GM19035 (cell line): Measurements from ENCODE around the gene ATXN7L3B.
"Not testable (repeated sequence)": the region's sequence is repeated elsewhere in the genome, so short reads cannot be mapped to it uniquely, and the experiment has no call there.

Experiments used
- ATAC-seq: cut with Tn5 transposase; IDR thresholded peaks from one replicate; pipeline ENCODE4 v1.9.1; 2021; ENCODE audit not compliant: unreplicated experiment

The ATXN7L3B gene, protein sequence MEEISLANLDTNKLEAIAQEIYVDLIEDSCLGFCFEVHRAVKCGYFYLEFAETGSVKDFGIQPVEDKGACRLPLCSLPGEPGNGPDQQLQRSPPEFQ

DNA sequence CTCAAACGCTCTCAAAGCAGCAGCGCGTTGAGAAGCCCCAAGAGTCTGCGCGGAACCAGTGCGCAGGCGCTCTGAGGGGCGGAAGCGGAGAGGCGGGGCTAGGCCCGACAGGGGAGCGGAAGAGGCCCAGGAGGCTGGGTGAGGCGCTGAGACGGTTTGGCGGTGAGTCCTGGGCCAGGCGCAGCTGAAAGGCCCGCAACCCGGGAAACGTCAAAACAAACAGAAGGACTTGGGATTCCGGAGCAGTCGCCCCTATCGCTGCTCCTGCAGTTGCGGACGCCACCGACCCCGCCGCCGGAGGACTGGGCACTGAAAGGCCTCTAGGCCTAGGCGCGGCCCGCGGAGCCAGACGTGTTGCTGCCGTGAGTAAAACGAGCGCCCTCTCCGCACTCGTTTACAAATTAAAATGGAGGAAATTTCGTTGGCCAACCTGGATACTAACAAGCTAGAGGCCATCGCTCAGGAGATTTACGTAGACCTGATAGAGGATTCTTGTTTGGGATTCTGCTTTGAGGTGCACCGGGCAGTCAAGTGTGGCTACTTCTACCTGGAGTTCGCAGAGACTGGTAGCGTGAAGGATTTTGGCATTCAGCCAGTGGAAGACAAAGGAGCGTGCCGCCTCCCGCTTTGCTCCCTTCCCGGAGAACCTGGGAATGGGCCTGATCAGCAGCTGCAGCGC is at the start of gene ATXN7L3B:
Gene ATXN7L3B, plus strand, starts transcription at position 129 of the 679 bp plus-strand sequence. Its CDS starts 278 bp downstream, at position 407.
- ATAC-seq, result peak; percentile 97

DNA sequence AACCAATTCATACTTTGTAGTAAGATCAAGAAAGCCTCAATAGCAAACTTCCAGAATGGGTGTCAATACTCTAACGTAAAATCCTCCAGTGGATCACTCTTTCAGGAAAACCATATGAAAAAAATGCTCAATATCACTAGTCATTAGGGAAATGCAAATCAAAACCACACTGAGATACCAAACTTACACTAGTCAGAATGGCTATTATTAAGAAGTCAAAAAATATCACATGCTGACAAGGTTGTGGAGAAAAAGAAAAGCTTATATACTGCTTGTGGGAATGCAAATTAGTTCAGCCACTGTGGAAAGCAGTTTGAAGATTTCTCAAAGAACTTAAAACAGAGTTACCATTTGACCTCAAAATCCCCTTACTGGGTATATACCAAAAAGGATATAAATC is 49.5 kb upstream of the ATXN7L3B start:
- ATAC-seq, result peak; percentile 51

DNA sequence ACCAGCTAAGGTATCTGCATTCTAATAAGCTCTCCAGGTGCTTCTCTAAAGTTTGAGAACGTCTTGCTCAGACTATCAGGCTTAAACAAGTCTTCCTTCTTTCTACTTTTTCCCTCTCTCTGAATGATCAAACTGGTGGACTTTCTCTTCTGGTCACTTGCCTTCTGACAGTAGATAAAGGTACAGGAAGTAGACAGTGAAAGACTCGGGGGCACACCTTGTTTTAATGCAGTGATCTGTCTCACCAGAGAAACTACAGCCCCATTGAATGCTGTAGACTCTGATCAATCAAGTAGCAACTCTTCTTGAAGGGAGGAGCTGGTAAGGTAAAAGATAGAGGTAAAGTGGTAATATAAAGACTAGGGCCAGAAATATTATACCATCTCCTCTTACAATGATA is 48.1 kb upstream of the ATXN7L3B start:
- no peak for ATAC-seq

DNA sequence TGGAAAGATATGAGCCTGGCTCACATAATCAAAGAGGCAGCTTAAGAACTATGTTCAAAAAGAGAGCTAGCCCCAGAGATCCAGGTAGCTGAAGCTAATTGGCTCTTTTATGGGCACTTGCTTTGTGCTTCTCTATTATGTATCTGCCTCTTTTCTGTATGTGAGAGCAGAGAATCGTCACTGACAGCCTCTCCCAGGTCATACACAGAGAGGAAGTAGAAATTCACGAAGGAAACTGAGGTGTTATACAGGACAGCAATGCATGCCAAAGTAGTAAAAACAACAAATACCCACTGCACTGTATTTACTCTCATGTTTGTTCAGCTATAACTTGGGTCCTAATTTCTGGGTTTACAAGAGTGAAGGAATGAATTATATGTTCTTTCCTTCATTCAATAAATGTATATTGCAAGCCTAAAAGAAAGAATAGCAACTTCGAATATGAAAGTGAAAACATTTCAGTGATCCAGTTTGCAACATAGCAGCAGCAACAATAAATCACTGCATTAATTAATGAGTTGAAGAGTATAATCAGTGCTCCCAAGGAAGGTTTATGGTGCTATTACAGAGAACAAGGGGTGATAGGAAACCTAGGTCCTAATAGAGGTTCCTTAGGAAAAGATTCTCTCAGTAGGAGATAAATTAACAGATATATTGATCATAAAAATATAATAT is 47.1 kb upstream of the ATXN7L3B start:
- peak; percentile 79 for ATAC-seq

DNA sequence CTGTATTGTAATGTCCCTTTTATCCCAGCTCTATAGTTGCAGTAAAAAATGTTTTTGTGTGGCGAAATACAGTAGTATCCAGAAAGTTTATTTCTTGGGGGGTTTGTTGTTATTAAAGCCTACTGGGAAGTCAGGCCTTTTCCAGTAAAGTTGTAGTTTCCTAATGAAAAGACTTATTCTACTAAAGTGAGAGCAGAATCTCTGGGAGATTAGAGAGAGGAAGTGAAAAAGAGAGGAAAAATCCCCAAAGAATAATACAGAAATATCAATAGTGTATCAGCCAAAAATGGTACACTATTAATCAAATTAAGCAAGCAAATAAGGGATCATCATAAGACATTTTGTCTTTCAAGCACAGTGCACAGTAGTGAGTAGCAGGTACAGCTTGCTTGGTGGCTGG is 46.3 kb upstream of the ATXN7L3B start:
- ATAC-seq, result no peak

DNA sequence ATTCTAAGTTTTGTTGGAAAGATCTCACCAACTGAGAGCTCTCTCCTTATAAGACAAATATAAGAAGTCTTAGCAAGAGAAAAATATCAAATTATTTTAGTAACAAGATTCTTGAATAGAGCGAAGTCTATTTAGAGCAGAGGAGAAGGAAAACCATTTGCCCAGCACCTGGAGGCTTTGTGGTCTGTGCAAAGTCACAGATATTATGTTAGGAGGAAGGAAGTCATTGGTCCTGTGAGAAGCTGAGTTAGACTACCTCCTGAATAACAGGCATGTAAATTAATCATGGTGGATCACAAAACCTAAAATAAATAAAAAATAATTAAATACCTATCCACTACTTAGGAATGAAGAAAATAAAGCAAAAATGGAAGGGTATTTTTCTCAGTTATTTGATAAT is 38.4 kb upstream of the ATXN7L3B start:
- ATAC-seq, result no peak

DNA sequence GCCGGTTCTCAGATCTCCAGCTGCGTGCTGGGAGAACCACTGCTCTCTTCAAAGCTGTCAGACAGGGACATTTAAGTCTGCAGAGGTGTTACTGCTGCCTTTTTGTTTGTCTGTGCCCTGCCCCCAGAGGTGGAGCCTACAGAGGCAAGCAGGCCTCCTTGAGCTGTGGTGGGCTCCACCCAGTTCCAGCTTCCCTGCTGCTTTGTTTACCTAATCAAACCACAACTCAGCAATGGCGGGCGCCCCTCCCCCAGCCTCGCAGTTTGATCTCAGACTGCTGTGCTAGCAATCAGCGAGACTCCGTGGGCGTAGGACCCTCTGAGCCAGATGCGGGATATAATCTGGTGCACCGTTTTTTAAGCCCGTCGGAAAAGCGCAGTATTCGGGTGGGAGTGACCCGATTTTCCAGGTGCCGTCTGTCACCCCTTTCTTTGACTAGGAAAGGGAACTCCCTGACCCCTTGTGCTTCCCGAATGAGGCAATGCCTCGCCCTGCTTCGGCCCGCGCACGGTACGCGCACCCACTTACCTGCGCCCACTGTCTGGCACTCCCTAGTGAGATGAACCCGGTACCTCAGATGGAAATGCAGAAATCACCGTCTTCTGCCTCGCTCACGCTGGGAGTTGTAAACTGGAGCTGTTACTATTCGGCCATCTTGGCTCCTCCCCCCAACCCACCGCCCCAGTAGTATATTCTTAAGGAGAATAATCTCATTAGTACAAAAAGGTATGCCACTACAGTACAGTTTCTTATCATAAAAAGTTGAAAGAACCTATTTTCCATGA is 28.6 kb upstream of the ATXN7L3B start:
- ATAC-seq, result not testable (repeated sequence)

DNA sequence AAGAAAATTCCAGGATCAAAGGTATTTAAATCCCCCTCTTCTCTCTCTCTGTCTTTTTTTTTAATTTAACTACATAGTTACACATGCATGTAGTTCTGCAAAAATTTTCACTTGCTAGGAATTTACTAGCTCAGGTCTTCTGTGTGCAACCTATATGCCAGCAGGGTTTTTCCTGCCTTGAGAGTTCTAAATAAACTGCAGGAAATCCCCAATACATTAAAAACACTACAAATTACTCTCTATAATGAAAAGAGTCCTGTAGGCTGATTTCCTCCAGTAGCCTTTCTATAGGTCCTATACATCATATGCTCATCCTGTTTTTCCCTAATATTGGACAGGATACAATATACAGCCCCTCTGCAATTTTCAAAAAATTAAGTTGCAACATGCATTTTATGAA is 27.7 kb upstream of the ATXN7L3B start:
- no peak for ATAC-seq

DNA sequence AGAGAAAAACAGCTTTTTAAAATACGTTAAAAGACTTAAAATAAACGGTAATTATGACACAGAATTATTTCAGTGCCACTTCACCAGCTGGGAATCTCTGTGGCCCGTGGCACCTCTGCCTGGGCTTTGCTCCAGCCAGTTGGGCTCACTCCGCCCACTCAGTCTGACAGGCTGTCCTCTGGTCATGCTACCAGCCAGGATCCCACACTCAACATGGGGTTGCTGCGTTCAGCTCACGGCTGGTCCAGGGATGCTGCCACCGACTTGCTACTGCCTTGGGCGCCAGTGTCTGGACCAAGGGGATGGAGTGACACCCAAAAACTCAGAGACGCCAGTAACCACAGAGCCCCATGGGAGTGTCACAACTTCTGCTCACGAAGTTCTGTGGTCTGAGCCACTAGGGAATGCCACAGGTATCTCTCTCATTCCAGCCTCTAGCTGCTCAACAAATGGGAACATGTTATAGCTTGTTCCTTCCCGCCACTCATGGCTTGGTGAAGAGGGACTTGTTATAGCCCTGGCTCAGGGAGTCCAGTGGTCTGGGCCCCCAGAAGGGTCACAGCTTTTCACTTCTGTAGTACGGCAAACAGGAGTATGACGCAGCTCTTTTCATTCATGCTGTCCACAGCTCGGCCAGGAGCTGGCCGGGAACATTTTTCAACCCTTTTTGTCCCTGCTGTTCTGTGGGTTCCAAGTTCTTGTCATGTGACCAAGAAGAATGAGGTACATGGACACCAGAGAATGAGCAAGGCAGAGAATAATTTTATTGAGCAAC is 23.4 kb upstream of the ATXN7L3B start:
- no peak for ATAC-seq

DNA sequence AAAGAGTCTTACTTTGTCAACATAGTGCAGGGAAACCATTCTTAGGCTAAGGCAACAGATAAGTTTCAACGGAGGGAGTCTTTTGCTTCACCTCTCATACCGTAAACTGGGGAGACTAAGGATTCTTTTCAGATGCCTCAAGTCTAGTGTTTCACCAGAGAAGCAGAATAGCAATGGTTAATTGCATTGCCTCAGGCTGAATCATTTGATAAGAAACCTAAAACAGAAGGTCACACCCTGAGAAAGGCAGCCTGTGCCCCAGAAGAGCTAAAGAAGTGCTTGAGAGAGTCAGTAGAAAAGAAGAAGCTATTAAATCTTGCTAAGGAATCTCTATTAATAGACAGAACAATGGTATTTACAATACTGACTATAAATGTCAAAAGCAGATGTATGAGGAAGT is 21.8 kb upstream of the ATXN7L3B start:
- ATAC-seq, result no peak

DNA sequence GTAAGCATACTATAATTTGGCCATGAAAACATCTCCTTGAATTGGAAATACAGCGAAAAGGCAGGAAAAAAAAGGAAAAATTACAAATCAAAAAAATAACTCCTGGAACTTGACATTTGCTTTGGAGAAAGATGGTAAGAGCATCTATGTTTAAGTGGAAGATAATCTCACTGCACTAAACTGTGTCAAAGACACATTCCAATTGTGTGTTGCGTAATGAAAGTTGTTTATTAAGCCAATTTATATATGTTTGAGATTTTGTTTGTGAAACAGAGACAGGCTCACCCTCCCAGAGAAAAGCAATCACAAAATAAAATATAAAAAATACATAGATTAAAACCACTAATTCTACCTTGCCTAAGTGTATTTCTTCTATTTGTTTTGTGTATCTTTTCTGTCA is 11.1 kb upstream of the ATXN7L3B start:
- no peak for ATAC-seq

DNA sequence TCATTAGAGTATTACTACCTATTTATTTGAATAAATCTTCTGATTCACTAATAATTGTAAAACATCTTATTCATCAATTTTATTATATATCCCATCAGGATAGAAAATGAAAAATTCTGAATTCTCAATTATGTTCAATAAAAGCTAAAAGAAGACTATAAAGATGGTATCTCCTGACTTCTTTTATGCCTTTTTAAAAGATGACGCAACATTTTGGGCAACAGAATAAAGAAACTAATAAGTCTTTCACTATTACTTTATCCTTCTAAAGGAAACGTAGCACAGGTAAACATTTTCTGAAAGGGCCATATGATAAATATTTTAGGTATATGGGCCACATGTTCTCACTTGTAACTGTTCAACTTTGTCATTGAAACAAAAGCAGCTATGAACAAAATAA is 10.1 kb upstream of the ATXN7L3B start:
- no peak for ATAC-seq

DNA sequence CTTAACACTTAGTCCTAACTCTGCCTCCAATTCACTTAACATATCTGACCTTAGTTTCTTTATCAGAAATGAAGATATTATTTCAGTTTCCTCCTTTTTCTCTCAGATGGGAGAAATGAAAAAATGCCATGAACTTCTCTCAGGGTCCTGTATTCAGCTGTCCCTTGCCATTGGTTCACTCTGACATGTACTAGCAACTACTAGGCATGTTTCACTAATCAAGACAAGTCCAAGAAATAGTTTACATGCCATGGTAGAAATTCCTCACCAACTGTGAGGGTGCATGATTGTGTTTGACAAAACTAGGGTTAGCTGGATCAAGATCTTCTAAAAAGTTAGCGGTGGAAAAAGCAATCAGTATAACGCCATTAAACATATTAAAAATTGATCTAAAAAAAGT is 7.0 kb upstream of the ATXN7L3B start:
- no peak for ATAC-seq

DNA sequence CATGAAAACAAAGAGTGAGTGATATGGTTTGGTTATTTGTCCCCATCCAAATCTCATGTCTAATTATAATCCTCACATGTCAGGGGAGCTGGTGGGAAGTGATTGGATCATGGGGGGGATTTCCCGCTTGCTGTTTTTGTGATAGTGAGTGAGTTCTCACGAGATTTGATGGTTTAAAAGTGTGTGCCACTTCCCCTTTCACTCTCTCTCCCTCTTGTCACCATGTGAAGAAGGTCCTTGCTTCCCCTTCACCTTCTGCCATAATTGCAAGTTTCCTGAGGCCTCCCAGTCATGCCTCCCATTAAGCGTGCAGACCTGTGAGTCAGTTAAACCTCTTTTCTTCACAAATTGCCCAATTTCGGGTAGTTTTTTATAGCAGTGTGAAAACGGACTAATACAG is 2.1 kb upstream of the ATXN7L3B start:
- no peak for ATAC-seq

DNA sequence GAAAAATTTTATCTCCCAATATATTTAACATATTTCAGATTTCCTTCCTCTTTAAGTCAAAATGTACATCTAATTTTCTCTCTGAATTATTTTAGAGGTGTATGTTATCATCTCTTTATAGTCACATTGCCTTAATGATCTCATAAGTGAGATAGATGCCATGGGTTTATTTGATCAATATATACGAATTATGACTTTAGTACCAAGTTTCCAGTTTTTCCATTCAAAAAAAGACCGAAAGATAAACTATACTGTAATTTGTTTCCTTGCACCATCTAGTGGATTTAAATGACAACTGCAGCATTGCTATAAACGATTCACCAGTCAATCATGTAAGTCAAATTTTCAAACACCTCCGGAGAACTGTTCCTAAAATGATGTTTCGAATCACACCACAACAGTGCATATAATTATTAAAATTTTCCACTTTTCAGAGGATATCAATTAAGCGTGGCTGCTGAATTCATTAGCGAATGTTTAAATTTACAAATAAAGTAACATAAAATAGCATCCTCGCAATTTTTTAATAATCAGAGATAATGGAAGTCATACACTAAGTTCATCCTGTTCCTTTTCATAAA is 419 bp upstream of the ATXN7L3B start:
- ATAC-seq, result peak; percentile 64

DNA sequence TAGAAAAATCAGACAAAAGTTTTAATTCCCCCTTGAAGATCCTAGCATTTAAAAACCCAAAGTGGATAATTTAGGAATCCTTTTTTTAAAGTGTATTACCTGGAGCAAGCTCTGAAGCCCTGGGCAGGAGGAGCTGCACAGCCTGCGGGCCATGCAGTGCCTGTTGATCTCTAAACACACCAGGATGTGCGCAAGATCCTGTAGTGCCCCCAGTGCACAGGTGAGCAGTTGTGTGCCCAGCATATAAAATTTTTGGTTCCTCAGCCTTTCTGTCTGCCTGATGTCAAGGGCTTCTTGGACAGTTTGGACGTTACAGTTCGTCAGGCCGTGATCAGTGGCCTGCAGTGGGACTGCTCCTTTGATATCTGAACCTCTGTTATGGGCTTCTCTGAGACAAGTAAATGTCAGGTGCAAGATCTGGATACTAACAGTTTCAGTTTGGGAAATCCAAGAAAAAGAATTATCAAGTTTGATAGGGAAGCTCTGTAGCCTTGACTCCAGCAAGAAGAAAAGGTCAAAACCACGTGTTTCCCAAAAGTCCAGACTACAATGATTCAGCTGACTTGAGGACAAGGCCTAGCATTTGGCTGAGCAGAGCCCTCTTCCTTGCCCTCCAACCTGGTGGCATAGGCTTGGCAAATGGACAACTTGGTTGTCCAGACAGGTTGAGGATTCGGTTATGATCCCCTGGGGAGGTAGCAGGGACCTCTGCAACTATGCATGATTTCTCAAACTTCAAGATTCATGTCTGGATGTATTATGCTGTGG is 1.0 kb downstream of the ATXN7L3B start:
- peak; percentile 24 for ATAC-seq

DNA sequence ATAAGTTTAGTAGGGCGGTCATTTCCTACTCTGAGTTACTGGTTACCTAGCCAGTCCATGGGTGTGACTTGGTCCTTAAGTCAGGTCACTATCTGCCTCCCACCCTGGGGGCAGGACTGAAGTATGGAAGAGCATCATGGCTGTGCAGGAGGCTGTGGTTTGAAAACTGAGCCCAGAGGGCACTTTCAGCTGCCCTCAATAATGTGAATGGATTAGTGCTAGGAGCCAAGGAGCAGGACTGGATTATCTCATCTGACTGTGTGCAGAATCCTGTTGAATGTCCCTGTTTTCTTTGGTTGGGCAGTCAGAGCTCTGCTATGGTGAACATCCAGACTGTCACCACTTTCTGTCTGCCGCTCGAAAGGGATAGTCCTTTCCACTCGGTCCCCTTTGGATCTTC is 1.6 kb downstream of the ATXN7L3B start:
- no peak for ATAC-seq

DNA sequence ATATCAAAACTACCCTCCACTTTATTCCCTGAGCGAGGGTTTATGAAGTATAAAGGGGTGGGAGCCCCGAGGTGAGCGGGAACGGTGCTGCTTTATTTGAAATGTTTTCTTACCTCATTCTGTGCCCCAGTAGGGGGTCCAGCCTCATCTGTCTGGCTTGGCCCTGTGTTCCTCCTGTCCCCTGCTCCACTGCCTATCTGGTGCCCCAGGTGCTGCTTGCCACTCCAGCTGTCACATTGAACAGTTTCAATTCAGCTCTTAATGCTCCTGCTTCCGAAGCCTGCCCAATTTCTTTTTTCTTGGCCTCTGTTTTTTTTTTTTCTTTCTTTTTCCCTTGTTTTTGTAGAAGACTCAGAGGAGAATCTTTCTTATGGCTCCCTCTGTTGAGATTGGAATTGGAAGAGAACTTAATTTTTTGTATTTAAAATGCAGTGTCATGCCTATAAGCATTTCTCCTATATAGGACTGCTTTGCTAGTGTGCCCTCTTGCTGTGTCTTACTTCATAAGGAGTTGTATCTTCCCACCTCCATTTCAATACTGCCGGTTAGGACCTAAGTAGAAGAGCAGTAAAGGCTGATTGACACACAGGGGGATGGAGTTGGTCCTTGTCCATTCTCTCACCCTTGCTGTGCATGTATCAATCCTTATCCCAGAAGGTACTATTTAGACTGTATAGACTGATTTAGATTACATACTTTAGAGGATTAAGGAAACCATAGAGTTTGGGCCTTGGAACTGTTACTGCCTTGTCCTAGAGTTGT is 2.3 kb downstream of the ATXN7L3B start:
- ATAC-seq, result no peak

DNA sequence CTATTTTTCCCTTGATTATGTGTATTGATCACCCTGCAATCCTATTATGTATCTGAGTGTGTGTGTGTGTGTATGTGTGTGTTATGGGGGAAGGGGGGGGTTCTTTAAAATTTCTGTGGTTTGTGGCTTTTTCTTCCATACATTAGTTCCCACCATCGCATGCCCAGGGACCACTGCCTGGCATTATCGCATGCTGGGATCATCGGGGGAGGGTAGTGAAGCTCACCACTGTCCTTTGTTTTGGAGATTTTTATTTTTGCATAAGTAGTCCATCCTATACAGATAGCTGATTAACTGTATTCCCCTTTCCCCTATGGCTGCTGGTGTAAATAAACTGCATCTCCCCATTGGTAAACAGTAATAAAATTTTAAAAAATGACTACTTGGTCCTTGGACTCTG is 3.4 kb downstream of the ATXN7L3B start:
- ATAC-seq, result no peak
